GM12878 (cell line): ENCODE data around the gene TMPRSS11B. TPM values are rescaled to one million over a fixed set of nuclear protein-coding genes. Genes with fewer than 3 reads are reported as not detected.

ENCODE experiments used
- ATAC-seq: fragments of 200-7000 bp; cut with Tn5 transposase; 3 replicates; pipeline ENCODE4 v1.9.1; 2020; ENCODE audit warnings: mild to moderate bottlenecking, moderate library complexity
- BruUV-seq: library from RNA; stranded (reverse); fragments of 400-500 nt; replicated peaks from 2 replicates; lab custom pipeline; 2021; lab: Mats Ljungman, UMichigan
- CTCF ChIA-PET: fragments of 300-600 bp; sonication (Branson Sonifier 250); formaldehyde crosslinking; extraction: SDS; loops from one replicate; lab custom pipeline; 2021; ENCODE audit warnings: inconsistent platforms; lab: Yijun Ruan, JAX
- POLR2A ChIA-PET: fragments of 350-600 bp; formaldehyde crosslinking; extraction: SDS; loops from one replicate; lab custom pipeline; 2021; ENCODE audit warnings: inconsistent platforms; lab: Charles Lee
- RAD21 ChIA-PET: fragments of 300-600 bp; sonication (Branson Sonifier 250); formaldehyde crosslinking; loops from one replicate; lab custom pipeline; 2023; ENCODE audit warnings: antibody characterized with exemption; ENCODE audit not compliant: unreplicated experiment; lab: Charles Lee
- SMC1A ChIA-PET: fragments of 300-600 bp; sonication (Branson Sonifier 250); formaldehyde crosslinking; loops from one replicate; lab custom pipeline; 2023; ENCODE audit not compliant: unreplicated experiment, uncharacterized antibody; lab: Charles Lee
- DNase-seq: peaks from one replicate; pipeline ENCODE4 v3.0.0-alpha.2; 2011; ENCODE audit warnings: low read depth, low spot score
- FAIRE-seq: peaks from 3 replicates; lab custom pipeline; 2011; peaks lifted over from hg19 to GRCh38; lab: Jason Lieb, UNC
- H2AFZ ChIP-seq: 2 replicates; pipeline ENCODE4 v1.6.0; 2011; ENCODE audit warnings: low read depth, low read length, control low read depth; ENCODE audit not compliant: control insufficient read depth
- H3K27ac ChIP-seq: 2 replicates; pipeline ENCODE4 v1.5.1; 2011; ENCODE audit warnings: control low read depth; ENCODE audit not compliant: control insufficient read depth, insufficient read depth
- H3K27me3 ChIP-seq, 2 experiments: replicated peaks in 1 of 2; 2 replicates each; pipeline versions ENCODE4 v1.6.0 to v1.6.1; 2011; ENCODE audit warnings: low read length in 1 of 2; ENCODE audit not compliant: control insufficient read depth in 2 of 2, insufficient read depth in 2 of 2
- H3K36me3 ChIP-seq, 2 experiments: 2 replicates each; pipeline ENCODE4 v1.5.1; 2011; ENCODE audit warnings: low read length in 1 of 2; ENCODE audit not compliant: control insufficient read depth in 2 of 2, insufficient read depth in 2 of 2
- H3K4me1 ChIP-seq: 2 replicates; pipeline ENCODE4 v1.6.1; 2011; ENCODE audit warnings: mild to moderate bottlenecking, low read length, moderate library complexity, mixed read lengths; ENCODE audit not compliant: control insufficient read depth, insufficient read depth
- H3K4me2 ChIP-seq: 2 replicates; pipeline ENCODE4 v1.6.0; 2011; ENCODE audit warnings: control low read depth; ENCODE audit not compliant: control insufficient read depth, insufficient read depth
- H3K4me3 ChIP-seq: fragments of 200-600 bp; sonication (generic); 2 replicates; pipeline ENCODE4 v1.5.1; 2016
- H3K79me2 ChIP-seq: 2 replicates; pipeline ENCODE4 v1.6.0; 2011; ENCODE audit warnings: low read length; ENCODE audit not compliant: control insufficient read depth, insufficient read depth
- H3K9ac ChIP-seq: 2 replicates; pipeline ENCODE4 v1.8.0; 2011; ENCODE audit warnings: low read length, control low read depth, mixed read lengths; ENCODE audit not compliant: control insufficient read depth, insufficient read depth
- H3K9me3 ChIP-seq: replicated peaks from 3 replicates; pipeline ENCODE4 v1.5.1; 2011; ENCODE audit warnings: mild to moderate bottlenecking, low read length; ENCODE audit not compliant: control insufficient read depth, insufficient read depth
- H4K20me1 ChIP-seq: 2 replicates; pipeline ENCODE4 v1.6.0; 2011; ENCODE audit not compliant: control insufficient read depth, insufficient read depth
- ATF2 ChIP-seq: IDR thresholded peaks from 2 replicates; pipeline ENCODE4 v1.6.1; 2012; ENCODE audit warnings: low read length, inconsistent platforms
- EZH2 ChIP-seq: IDR thresholded peaks from 2 replicates; pipeline ENCODE4 v1.6.1; 2012; ENCODE audit warnings: low read depth, mild to moderate bottlenecking, control low read depth, inconsistent platforms, low read length, borderline replicate concordance; ENCODE audit not compliant: control insufficient read depth
- MEF2A ChIP-seq: IDR thresholded peaks from 2 replicates; pipeline ENCODE4 v1.6.1; 2011; ENCODE audit warnings: low read depth, mild to moderate bottlenecking, low read length, moderate library complexity; ENCODE audit not compliant: insufficient read depth
- NFYA ChIP-seq: IDR thresholded peaks from 2 replicates; pipeline ENCODE4 v1.6.1; 2011; ENCODE audit warnings: low read depth, mild to moderate bottlenecking, low read length, improper control_type of control experiment, borderline replicate concordance
- NR2C1 ChIP-seq: fragments of 450-650 bp; IDR thresholded peaks from 2 replicates; pipeline ENCODE4 v1.6.1; 2017; ENCODE audit warnings: antibody characterized with exemption, mild to moderate bottlenecking, moderate library complexity
- NR2C2 ChIP-seq: IDR thresholded peaks from 2 replicates; pipeline ENCODE4 v1.6.1; 2011; ENCODE audit warnings: borderline replicate concordance, low read depth; ENCODE audit not compliant: control insufficient read depth, insufficient read length
- NR2F1 ChIP-seq: fragments of 450-650 bp; conservative IDR thresholded peaks from 2 replicates; pipeline ENCODE4 v1.6.1; 2017; ENCODE audit warnings: mild to moderate bottlenecking
- RCOR1 ChIP-seq: conservative IDR thresholded peaks from 2 replicates; pipeline ENCODE4 v1.6.1; 2012; ENCODE audit warnings: low read depth, low read length, improper control_type of control experiment
- SIN3A ChIP-seq: IDR thresholded peaks from 2 replicates; pipeline ENCODE4 v1.6.1; 2012; ENCODE audit warnings: low read depth, low read length, improper control_type of control experiment
- SMAD1 ChIP-seq: fragments of 450-650 bp; IDR thresholded peaks from 2 replicates; pipeline ENCODE4 v1.6.1; 2018; ENCODE audit warnings: mild to moderate bottlenecking, low read depth; ENCODE audit not compliant: partially characterized antibody
- SMAD5 ChIP-seq: IDR thresholded peaks from 2 replicates; pipeline ENCODE4 v1.6.1; 2016; ENCODE audit warnings: antibody characterized with exemption, low read depth
- SMARCA5 ChIP-seq: fragments of 450-650 bp; IDR thresholded peaks from 2 replicates; pipeline ENCODE4 v1.6.1; 2017; ENCODE audit warnings: mild to moderate bottlenecking
- SUPT20H ChIP-seq: IDR thresholded peaks from 2 replicates; pipeline ENCODE4 v1.6.1; 2011; ENCODE audit warnings: low read depth, mild to moderate bottlenecking, low read length, moderate library complexity, borderline replicate concordance; ENCODE audit not compliant: control insufficient read depth
- TARDBP ChIP-seq: IDR thresholded peaks from 2 replicates; pipeline ENCODE4 v1.6.1; 2016; ENCODE audit warnings: borderline replicate concordance
- TCF3 ChIP-seq: IDR thresholded peaks from 2 replicates; pipeline ENCODE4 v1.6.1; 2012; ENCODE audit warnings: low read depth, mild to moderate bottlenecking, low read length, borderline replicate concordance; ENCODE audit not compliant: insufficient read depth
- YBX1 ChIP-seq: fragments of 450-650 bp; IDR thresholded peaks from 2 replicates; pipeline ENCODE4 v1.6.1; 2016; ENCODE audit warnings: antibody characterized with exemption
- ZNF217 ChIP-seq: fragments of 450-650 bp; IDR thresholded peaks from 2 replicates; pipeline ENCODE4 v1.6.1; 2017; ENCODE audit warnings: antibody characterized with exemption, mild to moderate bottlenecking
- WGBS: methylation state at CpG from one replicate; pipeline ENCODE4 v1.1.6; 2016; ENCODE audit warnings: low lambda C conversion rate; ENCODE audit not compliant: insufficient replicate concordance, insufficient coverage; ENCODE audit errors: missing lambda C conversion rate; 5-methylcytosine and 5-hydroxymethylcytosine counted together
- in situ Hi-C: fragments of 300-500 bp; cut with MboI; formaldehyde crosslinking; loops from 9 replicates; pipeline ENCODE4 v1.14.3; 2018; ENCODE audit warnings: mixed read lengths
- intact Hi-C: fragments of 100-400 bp; cut with micrococcal nuclease; formaldehyde crosslinking; loops from one replicate; pipeline ENCODE4 v1.14.2; 2022; ENCODE audit not compliant: unreplicated experiment
- polyA plus RNA-seq, 11 experiments: library from polyadenylated mRNA; depleted of rRNA in 4 of 11; unstranded in 6 of 11; stranded (reverse) in 5 of 11; fragments of >200 nt; fragmentation: Nextera tagmentation in 4 of 11; fragmentation: Illumina TruSeq in 1 of 11; extraction: Ambion mirVana in 4 of 11; extraction: Trizol in 1 of 11; gene quantifications; 1 replicate in 1 of 11; 2 replicates in 10 of 11; pipeline versions ENCODE4 v1.2.1 to v1.2.3, GENCODE V29; 2011 to 2016; ENCODE audit warnings: inconsistent platforms in 2 of 11, missing spikeins in 2 of 11, low read depth in 1 of 11
- total RNA-seq, 4 experiments: library from RNA; depleted of rRNA in 3 of 4; stranded (reverse); fragments of >200 nt in 3 of 4; fragmentation: Illumina TruSeq in 1 of 4; extraction: Trizol in 1 of 4; gene quantifications; 2 replicates each; pipeline versions ENCODE4 v1.2.1 to v1.2.3, GENCODE V29; 2013 to 2021
- TF ChIP-seq, protein P1 (sequence below): fragments of 450-650 bp; IDR thresholded peaks from 2 replicates; pipeline ENCODE4 v1.6.1; 2017; ENCODE audit warnings: antibody characterized with exemption, mild to moderate bottlenecking, moderate library complexity

TMPRSS11B gene
- total and polyA plus RNA-seq, 10 of the 15 experiments (the other 5 are each of a cell fraction or from before 2014, with no cell fraction given): not detected

DNA sequence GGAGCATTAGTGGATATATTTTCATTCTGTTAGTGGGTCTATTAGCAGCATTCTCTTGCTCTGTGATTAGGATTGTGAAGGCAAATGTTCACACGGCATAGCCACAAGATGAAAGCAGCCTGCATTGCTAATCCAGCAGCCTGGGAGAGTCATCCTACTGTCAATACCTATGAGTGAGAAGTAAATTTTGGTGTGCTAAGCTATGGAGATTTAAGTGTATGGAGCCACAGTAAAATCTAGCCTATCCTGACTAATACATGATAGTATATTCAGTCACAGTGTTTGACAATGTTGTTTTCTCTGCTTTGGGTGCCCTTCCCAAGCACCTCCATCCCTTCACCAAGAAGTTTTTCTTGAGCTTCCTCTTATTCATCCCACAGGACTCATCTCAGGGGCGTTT lies 68.6 kb downstream of the TMPRSS11B start:
- CTCF ChIA-PET: interaction anchor here (1.1 to 1.2 kb wide), 3 partner anchors 63 to 751 kb away, joined by 3 read pairs; no protein-coding TSS in a partner anchor
- no peaks in the 10 kb centered on the region for H3K9me3 ChIP-seq
- H4K20me1 ChIP-seq: no peaks in the 10 kb centered on the region
- H2AFZ ChIP-seq: no peak overlapping the region
- no peak for TF ChIP-seq NR2F1
- no peak for TF ChIP-seq TARDBP
- TF ChIP-seq, protein P1, sequence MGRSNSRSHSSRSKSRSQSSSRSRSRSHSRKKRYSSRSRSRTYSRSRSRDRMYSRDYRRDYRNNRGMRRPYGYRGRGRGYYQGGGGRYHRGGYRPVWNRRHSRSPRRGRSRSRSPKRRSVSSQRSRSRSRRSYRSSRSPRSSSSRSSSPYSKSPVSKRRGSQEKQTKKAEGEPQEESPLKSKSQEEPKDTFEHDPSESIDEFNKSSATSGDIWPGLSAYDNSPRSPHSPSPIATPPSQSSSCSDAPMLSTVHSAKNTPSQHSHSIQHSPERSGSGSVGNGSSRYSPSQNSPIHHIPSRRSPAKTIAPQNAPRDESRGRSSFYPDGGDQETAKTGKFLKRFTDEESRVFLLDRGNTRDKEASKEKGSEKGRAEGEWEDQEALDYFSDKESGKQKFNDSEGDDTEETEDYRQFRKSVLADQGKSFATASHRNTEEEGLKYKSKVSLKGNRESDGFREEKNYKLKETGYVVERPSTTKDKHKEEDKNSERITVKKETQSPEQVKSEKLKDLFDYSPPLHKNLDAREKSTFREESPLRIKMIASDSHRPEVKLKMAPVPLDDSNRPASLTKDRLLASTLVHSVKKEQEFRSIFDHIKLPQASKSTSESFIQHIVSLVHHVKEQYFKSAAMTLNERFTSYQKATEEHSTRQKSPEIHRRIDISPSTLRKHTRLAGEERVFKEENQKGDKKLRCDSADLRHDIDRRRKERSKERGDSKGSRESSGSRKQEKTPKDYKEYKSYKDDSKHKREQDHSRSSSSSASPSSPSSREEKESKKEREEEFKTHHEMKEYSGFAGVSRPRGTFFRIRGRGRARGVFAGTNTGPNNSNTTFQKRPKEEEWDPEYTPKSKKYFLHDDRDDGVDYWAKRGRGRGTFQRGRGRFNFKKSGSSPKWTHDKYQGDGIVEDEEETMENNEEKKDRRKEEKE: no peak
- TF ChIP-seq TCF3: no peak
- no peak for TF ChIP-seq ZNF217
- no peak for TF ChIP-seq SUPT20H
- no peak for TF ChIP-seq ATF2
- TF ChIP-seq NR2C1: no peak
- TF ChIP-seq SIN3A: no peak
- no peak for TF ChIP-seq SMAD1
- TF ChIP-seq MEF2A: no peak
- no peak for TF ChIP-seq NFYA
- TF ChIP-seq YBX1: no peak
- no peak for TF ChIP-seq EZH2
- no peak for TF ChIP-seq NR2C2
- no peak for TF ChIP-seq SMARCA5
- no peak for TF ChIP-seq RCOR1
- no peak for TF ChIP-seq SMAD5
- intact Hi-C loops (loop anchor here (5.0 to 10.0 kb wide), 4 partner anchors 262 to 630 kb away; partner anchors contain the start of gene CENPC), in situ Hi-C loops (loop anchor here (10.0 kb wide), 1 partner anchor 632 kb away; the partner anchor contains the start of gene CENPC)
- no peaks in the 10 kb centered on the region for H3K79me2 ChIP-seq
- no TSS peak for BruUV-seq
- H3K27ac ChIP-seq: no peak overlapping the region
- H3K4me1 ChIP-seq: no peaks in the 10 kb centered on the region
- FAIRE-seq: no peak
- WGBS: 40% methylated on average over 2 of the region's 2 CpGs
- SMC1A ChIA-PET: no interaction called here
- POLR2A ChIA-PET: no interaction called here
- no peak overlapping the region for H3K4me2 ChIP-seq
- ATAC-seq: no peak
- no peak for DNase-seq
- H3K36me3 ChIP-seq: no peaks in the 10 kb centered on the region
- no peaks in the 10 kb centered on the region for H3K27me3 ChIP-seq
- RAD21 ChIA-PET: no interaction called here
- H3K4me3 ChIP-seq: no peak overlapping the region
- H3K9ac ChIP-seq: no peak overlapping the region
